ENCODE results near the gene SYT1. TPM values are rescaled to one million over a fixed set of nuclear protein-coding genes. Genes with fewer than 3 reads are reported as not detected.

SYT1 gene
- total RNA-seq, 1 experiment from 2014 or later, result 80.9 TPM

DNA sequence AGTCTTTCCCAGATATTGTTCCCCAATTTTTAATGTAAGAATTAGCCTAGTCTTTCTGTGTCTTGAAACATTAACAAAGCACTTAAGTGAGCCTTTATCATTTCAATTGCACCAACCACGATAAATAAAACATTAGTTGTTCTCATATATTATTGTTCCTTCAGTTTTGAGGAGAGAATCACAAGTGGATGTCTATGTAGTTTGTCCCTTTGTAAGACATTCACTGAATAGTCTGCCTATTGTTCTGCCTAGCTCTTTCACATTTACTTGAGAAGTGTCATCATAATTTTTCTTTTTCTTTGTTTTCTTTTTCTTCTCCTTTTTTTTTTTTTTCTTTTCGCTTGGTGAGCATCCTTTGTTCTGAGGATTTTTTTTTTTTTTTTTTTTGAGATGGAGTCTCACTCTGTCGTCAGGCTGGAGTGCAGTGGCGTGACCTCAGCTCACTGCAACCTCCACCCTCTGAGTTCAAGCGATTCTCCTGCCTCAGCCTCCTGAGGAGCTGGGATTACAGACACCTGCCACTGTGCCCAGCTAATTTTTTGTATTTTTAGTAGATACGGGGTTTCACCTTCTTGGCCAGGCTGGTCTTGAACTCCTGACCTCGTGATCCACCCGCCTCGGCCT, 129.7 kb downstream of the SYT1 start:
- peaks cover 10% of the 10 kb centered on the region for H3K4me1 ChIP-seq (ENCODE audit: insufficient read depth, low read length, poor library complexity, severe bottlenecking)
- H3K27me3 ChIP-seq (replicated peaks; ENCODE audit: insufficient read depth, low read depth, low read length, poor library complexity), result no peaks in the 10 kb centered on the region
- H3K27ac ChIP-seq (ENCODE audit: low read depth, low read length, poor library complexity, severe bottlenecking), result peak overlapping the region; percentile 18
- no peaks in the 10 kb centered on the region for H3K9me3 ChIP-seq (ENCODE audit: low read depth, low read length, poor library complexity, severe bottlenecking)
- intact Hi-C loops (cut with micrococcal nuclease; ENCODE audit: unreplicated experiment), result no loop called here
- ChIA-PET CTCF (no interaction called here), POLR2A (ENCODE audit: low non-redundant PET) (interaction anchor here (0.7 kb wide), 1 partner anchor 263 kb away, joined by 14 read pairs; no protein-coding TSS in a partner anchor)
- TF ChIP-seq EZH2 (IDR thresholded peaks at IDR 0.05; ENCODE audit: borderline replicate concordance, low read depth, low read length, poor library complexity, severe bottlenecking), result no peak
- no peak for TF ChIP-seq CTCF (conservative IDR thresholded peaks at IDR 0.05; ENCODE audit: low read depth, low read length)
- peaks cover 13% of the 10 kb centered on the region for H3K36me3 ChIP-seq (ENCODE audit: insufficient read depth, low read length, poor library complexity, severe bottlenecking)
- BruUV-seq (replicated peaks), result no TSS peak
- no peak for DNase-seq (ENCODE audit: low spot score)
- no peak overlapping the region for H3K4me3 ChIP-seq (ENCODE audit: low read depth, low read length, poor library complexity, severe bottlenecking)

- CTCF ChIA-PET, result no interaction called here
- H3K36me3 ChIP-seq (ENCODE audit: insufficient read depth, low read length, poor library complexity, severe bottlenecking), result peaks cover 17% of the 10 kb centered on the region
- H3K4me3 ChIP-seq (ENCODE audit: low read depth, low read length, poor library complexity, severe bottlenecking), result no peak overlapping the region
- no peaks in the 10 kb centered on the region for H3K27me3 ChIP-seq (replicated peaks; ENCODE audit: insufficient read depth, low read depth, low read length, poor library complexity)
- no TSS peak for BruUV-seq (replicated peaks)
- H3K9me3 ChIP-seq (ENCODE audit: low read depth, low read length, poor library complexity, severe bottlenecking), result no peaks in the 10 kb centered on the region
- no peak for TF ChIP-seq CTCF (conservative IDR thresholded peaks at IDR 0.05; ENCODE audit: low read depth, low read length)
- TF ChIP-seq EZH2 (IDR thresholded peaks at IDR 0.05; ENCODE audit: borderline replicate concordance, low read depth, low read length, poor library complexity, severe bottlenecking), result no peak
- peaks cover 51% of the 10 kb centered on the region for H3K4me1 ChIP-seq (ENCODE audit: insufficient read depth, low read length, poor library complexity, severe bottlenecking)
- no peak overlapping the region for H3K27ac ChIP-seq (ENCODE audit: low read depth, low read length, poor library complexity, severe bottlenecking)
- intact Hi-C loops (cut with micrococcal nuclease; ENCODE audit: unreplicated experiment), result loop anchor here (10.0 kb wide), 3 partner anchors 116 to 526 kb away; no protein-coding TSS in a partner anchor
- DNase-seq (ENCODE audit: low spot score), result no peak
- POLR2A ChIA-PET (ENCODE audit: low non-redundant PET), result no interaction called here
Observed at GRCh38 chr12:79000501-79000900, 135.9 kb downstream of the SYT1 start.

- H3K4me3 ChIP-seq (ENCODE audit: low read depth, low read length, poor library complexity, severe bottlenecking), result no peak overlapping the region
- H3K9me3 ChIP-seq (ENCODE audit: low read depth, low read length, poor library complexity, severe bottlenecking), result no peaks in the 10 kb centered on the region
- intact Hi-C loops (cut with micrococcal nuclease; ENCODE audit: unreplicated experiment), result loop anchor here (10.0 kb wide), 3 partner anchors 117 to 527 kb away; no protein-coding TSS in a partner anchor
- ChIA-PET CTCF (no interaction called here), POLR2A (ENCODE audit: low non-redundant PET) (no interaction called here)
- H3K36me3 ChIP-seq (ENCODE audit: insufficient read depth, low read length, poor library complexity, severe bottlenecking), result peaks cover 12% of the 10 kb centered on the region
- H3K27ac ChIP-seq (ENCODE audit: low read depth, low read length, poor library complexity, severe bottlenecking), result no peak overlapping the region
- DNase-seq (ENCODE audit: low spot score), result no peak
- peaks cover 56% of the 10 kb centered on the region for H3K4me1 ChIP-seq (ENCODE audit: insufficient read depth, low read length, poor library complexity, severe bottlenecking)
- no peak for TF ChIP-seq EZH2 (IDR thresholded peaks at IDR 0.05; ENCODE audit: borderline replicate concordance, low read depth, low read length, poor library complexity, severe bottlenecking)
- no peak for TF ChIP-seq CTCF (conservative IDR thresholded peaks at IDR 0.05; ENCODE audit: low read depth, low read length)
- H3K27me3 ChIP-seq (replicated peaks; ENCODE audit: insufficient read depth, low read depth, low read length, poor library complexity), result no peaks in the 10 kb centered on the region
- no TSS peak for BruUV-seq (replicated peaks)
Observed at GRCh38 chr12:79001404-79001803, 136.8 kb downstream of the SYT1 start.

All from A673 (cell line).